Measurements from ENCODE around the gene TADA1. TPM values are rescaled to one million over a fixed set of nuclear protein-coding genes. Genes with fewer than 3 reads are reported as not detected.
A peak's percentile ranks its signal among the peaks of the same experiment; 100 is the strongest.

Gene TADA1
- total RNA-seq, 6 experiments from 2014 or later, result 6.5 to 8.1 (median 7.0) TPM

GRCh38 chr1:166857995-166858394 is 18.1 kb downstream of the TADA1 start:
- DNase-seq, result no peak
- no peak overlapping the region for H3K27ac Mint-ChIP-seq
- H3K4me1 Mint-ChIP-seq (ENCODE audit: low read depth), result peaks cover 12% of the 10 kb centered on the region
- no peaks in the 10 kb centered on the region for H3K9me3 Mint-ChIP-seq
- no peak overlapping the region for H3K4me3 Mint-ChIP-seq
- peaks cover 35% of the 10 kb centered on the region for H3K36me3 Mint-ChIP-seq (ENCODE audit: low read depth)
- TF ChIP-seq CTCF (IDR thresholded peaks at IDR 0.05), result no peak
- no peaks in the 10 kb centered on the region; the same call in 1 of the 2 replicates for H3K27me3 Mint-ChIP-seq (ENCODE audit: insufficient read depth)

GRCh38 chr1:166855558-166855957 is 20.5 kb downstream of the TADA1 start:
- Mint-ChIP-seq H3K4me1 (ENCODE audit: low read depth) (peaks cover 12% of the 10 kb centered on the region), H3K36me3 (ENCODE audit: low read depth) (peaks cover 51% of the 10 kb centered on the region), H3K4me3 (no peak overlapping the region), H3K9me3 (no peaks in the 10 kb centered on the region), H3K27me3 (ENCODE audit: insufficient read depth) (no peaks in the 10 kb centered on the region; the same call in 1 of the 2 replicates), H3K27ac (no peak overlapping the region)
- TF ChIP-seq CTCF (IDR thresholded peaks at IDR 0.05), result no peak
- DNase-seq, result no peak

GRCh38 chr1:166852918-166853317 is 23.1 kb downstream of the TADA1 start:
- Mint-ChIP-seq H3K9me3 (no peaks in the 10 kb centered on the region), H3K27me3 (ENCODE audit: insufficient read depth) (no peaks in the 10 kb centered on the region; the same call in 1 of the 2 replicates), H3K36me3 (ENCODE audit: low read depth) (peaks cover 59% of the 10 kb centered on the region), H3K27ac (no peak overlapping the region), H3K4me3 (no peak overlapping the region), H3K4me1 (ENCODE audit: low read depth) (peaks cover 13% of the 10 kb centered on the region)
- TF ChIP-seq CTCF (IDR thresholded peaks at IDR 0.05), result no peak
- no peak for DNase-seq

GRCh38 chr1:166849135-166849534 is 26.9 kb downstream of the TADA1 start:
- no peak for DNase-seq
- Mint-ChIP-seq H3K4me1 (ENCODE audit: low read depth) (peaks cover 27% of the 10 kb centered on the region), H3K36me3 (ENCODE audit: low read depth) (peaks cover 77% of the 10 kb centered on the region), H3K27ac (no peak overlapping the region), H3K4me3 (no peak overlapping the region), H3K27me3 (ENCODE audit: insufficient read depth) (no peaks in the 10 kb centered on the region), H3K9me3 (no peaks in the 10 kb centered on the region)
- no peak for TF ChIP-seq CTCF (IDR thresholded peaks at IDR 0.05)

- Mint-ChIP-seq H3K4me3 (no peak overlapping the region), H3K36me3 (ENCODE audit: low read depth) (peaks cover 75% of the 10 kb centered on the region), H3K27me3 (ENCODE audit: insufficient read depth) (no peaks in the 10 kb centered on the region), H3K27ac (no peak overlapping the region), H3K9me3 (no peaks in the 10 kb centered on the region), H3K4me1 (ENCODE audit: low read depth) (peaks cover 32% of the 10 kb centered on the region)
- TF ChIP-seq CTCF (IDR thresholded peaks at IDR 0.05), result no peak
- DNase-seq, result no peak
Observed at GRCh38 chr1:166848193-166848592, 27.9 kb downstream of the TADA1 start.

- no peak for DNase-seq
- no peaks in the 10 kb centered on the region for H3K9me3 Mint-ChIP-seq
- H3K27ac Mint-ChIP-seq, result peak overlapping the region; percentile 74
- H3K36me3 Mint-ChIP-seq (ENCODE audit: low read depth), result peaks cover 69% of the 10 kb centered on the region
- TF ChIP-seq CTCF (IDR thresholded peaks at IDR 0.05), result no peak
- peak overlapping the region; percentile 39; the same call in 1 of the 2 replicates for H3K4me3 Mint-ChIP-seq
- H3K4me1 Mint-ChIP-seq (ENCODE audit: low read depth), result peaks cover 63% of the 10 kb centered on the region
- H3K27me3 Mint-ChIP-seq (ENCODE audit: insufficient read depth), result no peaks in the 10 kb centered on the region
Observed at GRCh38 chr1:166844791-166845190, 31.3 kb downstream of the TADA1 start.
